ENCODE measurements around the gene PRKACA. TPM values are rescaled to one million over a fixed set of nuclear protein-coding genes. Genes with fewer than 3 reads are reported as not detected.

The PRKACA gene
- total RNA-seq, 1 donor from 2014 or later, result 494 TPM

GRCh38 chr19:14105680-14106079 is 11.9 kb downstream of the PRKACA start:
- intact Hi-C loops (cut with DNase I), result no loop called here
- no peak for ATAC-seq
- no peak for DNase-seq (ENCODE audit: missing footprints)

- no peak for ATAC-seq
- intact Hi-C loops (cut with DNase I), result no loop called here
- DNase-seq (ENCODE audit: missing footprints), result peak; percentile 65
Measured at GRCh38 chr19:14103310-14103709, 14.3 kb downstream of the PRKACA start.

- peak; percentile 23 for DNase-seq (ENCODE audit: missing footprints)
Measured at GRCh38 chr19:14102756-14103155, 14.8 kb downstream of the PRKACA start.

GRCh38 chr19:14102102-14102696 is 15.4 kb downstream of the PRKACA start:
- ATAC-seq, result no peak
- DNase-seq (ENCODE audit: missing footprints), result peak; percentile 60
- intact Hi-C loops (cut with DNase I), result no loop called here

More at GRCh38 chr19:14102756-14103155, 14.8 kb downstream of the PRKACA start:
- intact Hi-C loops (cut with DNase I), result no loop called here
- no peak for ATAC-seq

GRCh38 chr19:14101003-14101545 is 16.5 kb downstream of the PRKACA start:
- intact Hi-C loops (cut with DNase I), result no loop called here
- DNase-seq (ENCODE audit: missing footprints), result no peak

GRCh38 chr19:14097532-14098151 is 19.9 kb downstream of the PRKACA start:
- no peak for ATAC-seq
- intact Hi-C loops (cut with DNase I), result no loop called here
- DNase-seq (ENCODE audit: missing footprints), result no peak

More at GRCh38 chr19:14101003-14101545, 16.5 kb downstream of the PRKACA start:
- ATAC-seq, result no peak

GRCh38 chr19:14096272-14096992 is 21.1 kb downstream of the PRKACA start:
- DNase-seq (ENCODE audit: missing footprints) (peak; percentile 46), ATAC-seq (no peak)
- intact Hi-C loops (cut with DNase I), result no loop called here

GRCh38 chr19:14094854-14095253 is 22.7 kb downstream of the PRKACA start:
- ATAC-seq (no peak), DNase-seq (ENCODE audit: missing footprints) (peak; percentile 16)
- intact Hi-C loops (cut with DNase I), result no loop called here

GRCh38 chr19:14093117-14093823 is 24.3 kb downstream of the PRKACA start:
- no peak for DNase-seq (ENCODE audit: missing footprints)
- no peak for ATAC-seq
- intact Hi-C loops (cut with DNase I), result no loop called here

GRCh38 chr19:14091813-14092462 is 25.6 kb downstream of the PRKACA start:
- intact Hi-C loops (cut with DNase I), result loop anchor here (2.0 kb wide), 1 partner anchor 21 kb away; a partner anchor contains a TSS
- ATAC-seq, result no peak
- peak; percentile 54 for DNase-seq (ENCODE audit: missing footprints)

GRCh38 chr19:14091081-14091812 is 26.3 kb downstream of the PRKACA start:
- intact Hi-C loops (cut with DNase I), result loop anchor here (2.0 kb wide), 1 partner anchor 22 kb away; a partner anchor contains a TSS
- DNase-seq (ENCODE audit: missing footprints), result peak; percentile 58
- peak; percentile 87 for ATAC-seq

- ATAC-seq, result peak; percentile 73
- peak; percentile 96 for DNase-seq (ENCODE audit: missing footprints)
- intact Hi-C loops (cut with DNase I), result loop anchor here (1.0 to 2.0 kb wide), 2 partner anchors 22 to 47 kb away; a partner anchor contains a TSS
Measured at GRCh38 chr19:14090509-14091080, 27.0 kb downstream of the PRKACA start, which contains the start of gene SAMD1. Gene SAMD1, minus strand, starts transcription at chr19:14090751.

- ATAC-seq (no peak), DNase-seq (ENCODE audit: missing footprints) (peak; percentile 79)
- intact Hi-C loops (cut with DNase I), result loop anchor here (1.0 to 2.0 kb wide), 2 partner anchors 23 to 47 kb away; a partner anchor contains a TSS
Measured at GRCh38 chr19:14089662-14090508, 27.7 kb downstream of the PRKACA start.

GRCh38 chr19:14089412-14089661 is 28.2 kb downstream of the PRKACA start:
- intact Hi-C loops (cut with DNase I), result no loop called here
- no peak for ATAC-seq
- DNase-seq (ENCODE audit: missing footprints), result no peak

GRCh38 chr19:14088634-14089411 is 28.7 kb downstream of the PRKACA start:
- ATAC-seq, result no peak

GRCh38 chr19:14086098-14086497 is 31.5 kb downstream of the PRKACA start:
- intact Hi-C loops (cut with DNase I), result no loop called here
- ATAC-seq, result no peak

More at GRCh38 chr19:14088634-14089411, 28.7 kb downstream of the PRKACA start:
- intact Hi-C loops (cut with DNase I), result no loop called here
- no peak for DNase-seq (ENCODE audit: missing footprints)

More at GRCh38 chr19:14086098-14086497, 31.5 kb downstream of the PRKACA start:
- no peak for DNase-seq (ENCODE audit: missing footprints)
